Measurements from ENCODE around the gene CCZ1. TPM values are rescaled to one million over a fixed set of nuclear protein-coding genes. Genes with fewer than 3 reads are reported as not detected.
"Not testable (repeated sequence)": the region's sequence is repeated elsewhere in the genome, so short reads cannot be mapped to it uniquely, and the experiment has no call there.

CCZ1 gene
- total RNA-seq, 1 experiment from 2014 or later, result 135 TPM

DNA sequence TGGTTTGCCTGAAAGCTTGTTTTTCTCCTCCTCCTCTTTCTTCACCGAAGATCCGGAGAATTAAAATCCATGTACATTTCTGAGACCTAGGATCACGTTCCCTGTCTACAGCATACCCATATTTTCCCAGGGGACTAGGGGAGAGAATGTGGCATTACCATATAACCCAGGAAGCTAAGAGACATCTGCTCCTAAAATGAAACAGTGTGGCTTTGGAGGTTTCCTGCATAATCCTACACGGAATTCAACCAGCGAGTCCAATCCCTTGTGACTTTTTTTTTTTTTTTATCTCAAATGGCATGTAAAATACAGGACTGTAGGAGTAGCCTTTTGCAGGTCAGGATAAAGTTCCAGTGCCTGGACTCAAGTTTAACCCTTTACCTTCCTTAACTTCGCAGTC is 10.3 kb downstream of the CCZ1 start:
- H3K36me3 ChIP-seq (ENCODE audit: insufficient read depth, low read length, poor library complexity, severe bottlenecking); H3K27ac ChIP-seq (ENCODE audit: low read depth, low read length, poor library complexity, severe bottlenecking); POLR2A ChIA-PET (ENCODE audit: low non-redundant PET); CTCF ChIA-PET; H3K4me3 ChIP-seq (ENCODE audit: low read depth, low read length, poor library complexity, severe bottlenecking); H3K27me3 ChIP-seq (replicated peaks; ENCODE audit: insufficient read depth, low read depth, low read length, poor library complexity); BruUV-seq (replicated peaks); H3K9me3 ChIP-seq (ENCODE audit: low read depth, low read length, poor library complexity, severe bottlenecking); DNase-seq (ENCODE audit: low spot score); H3K4me1 ChIP-seq (ENCODE audit: insufficient read depth, low read length, poor library complexity, severe bottlenecking); intact Hi-C loops (cut with micrococcal nuclease; ENCODE audit: unreplicated experiment): not testable (repeated sequence)

DNA sequence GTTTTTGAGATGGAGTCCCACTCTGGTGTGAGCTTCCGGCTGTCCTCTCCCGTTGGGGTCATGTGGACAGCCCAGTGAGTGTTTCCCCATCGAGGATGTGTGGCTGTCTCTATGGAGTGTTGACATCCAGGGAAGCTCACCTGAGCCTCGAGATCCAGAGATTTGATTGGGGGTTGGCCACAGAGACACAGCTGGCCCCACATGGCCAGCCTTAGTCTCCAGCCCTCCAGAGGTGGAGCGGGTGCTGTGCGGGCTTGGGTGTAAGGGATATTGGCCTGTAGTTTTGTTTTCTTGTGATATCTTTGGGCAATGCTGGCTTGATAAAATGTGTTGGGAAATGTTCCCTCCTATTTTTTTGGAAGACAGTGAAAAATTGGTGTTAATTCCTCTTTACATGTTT is 18.0 kb downstream of the CCZ1 start:
- H3K27ac ChIP-seq (ENCODE audit: low read depth, low read length, poor library complexity, severe bottlenecking); H3K27me3 ChIP-seq (replicated peaks; ENCODE audit: insufficient read depth, low read depth, low read length, poor library complexity); BruUV-seq (replicated peaks); intact Hi-C loops (cut with micrococcal nuclease; ENCODE audit: unreplicated experiment); H3K4me3 ChIP-seq (ENCODE audit: low read depth, low read length, poor library complexity, severe bottlenecking); H3K36me3 ChIP-seq (ENCODE audit: insufficient read depth, low read length, poor library complexity, severe bottlenecking); POLR2A ChIA-PET (ENCODE audit: low non-redundant PET); CTCF ChIA-PET; DNase-seq (ENCODE audit: low spot score); H3K9me3 ChIP-seq (ENCODE audit: low read depth, low read length, poor library complexity, severe bottlenecking); H3K4me1 ChIP-seq (ENCODE audit: insufficient read depth, low read length, poor library complexity, severe bottlenecking): not testable (repeated sequence)

DNA sequence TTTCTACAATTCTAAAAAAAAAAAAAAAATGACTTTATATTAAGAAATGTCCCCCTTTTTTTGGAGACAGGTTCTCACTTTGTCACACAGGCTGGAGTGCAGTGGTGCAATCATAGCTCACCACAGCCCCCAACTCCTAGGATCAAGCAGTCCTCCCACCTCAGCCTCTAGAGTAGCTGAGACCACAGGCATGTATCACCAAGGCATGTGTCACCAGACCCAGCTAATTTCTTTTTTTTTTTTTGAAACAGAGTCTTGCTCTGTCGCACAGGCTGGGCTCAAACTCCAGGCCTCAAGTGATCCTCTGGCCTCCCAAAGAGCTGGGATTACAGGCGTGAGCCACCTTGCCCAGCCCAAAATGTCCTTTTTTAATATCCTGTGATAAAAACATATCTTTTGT is 25.6 kb downstream of the CCZ1 start:
- BruUV-seq (replicated peaks), result not testable (repeated sequence)

DNA sequence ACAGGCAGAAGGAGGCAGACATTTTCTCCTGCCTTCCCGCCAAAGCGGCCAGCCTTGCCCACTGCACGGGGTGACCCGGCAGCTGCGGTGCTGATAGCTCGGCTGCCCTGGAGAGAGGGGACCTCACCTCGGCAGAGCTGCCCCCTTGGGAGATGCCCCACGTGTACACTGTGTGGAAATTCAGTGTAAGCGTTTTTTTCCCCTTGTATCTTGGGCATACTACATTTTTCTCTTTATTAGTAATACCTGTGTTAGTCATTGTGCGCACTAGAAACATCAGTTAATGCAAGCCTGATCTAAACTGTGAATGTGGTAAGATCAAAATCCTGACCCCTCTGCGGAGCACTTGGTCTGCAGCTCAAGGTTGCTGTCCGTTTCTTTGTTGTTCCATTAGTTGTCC is 26.1 kb downstream of the CCZ1 start:
- H3K4me3 ChIP-seq (ENCODE audit: low read depth, low read length, poor library complexity, severe bottlenecking); BruUV-seq (replicated peaks); DNase-seq (ENCODE audit: low spot score); H3K27me3 ChIP-seq (replicated peaks; ENCODE audit: insufficient read depth, low read depth, low read length, poor library complexity); POLR2A ChIA-PET (ENCODE audit: low non-redundant PET); H3K4me1 ChIP-seq (ENCODE audit: insufficient read depth, low read length, poor library complexity, severe bottlenecking); H3K27ac ChIP-seq (ENCODE audit: low read depth, low read length, poor library complexity, severe bottlenecking); H3K9me3 ChIP-seq (ENCODE audit: low read depth, low read length, poor library complexity, severe bottlenecking); intact Hi-C loops (cut with micrococcal nuclease; ENCODE audit: unreplicated experiment); H3K36me3 ChIP-seq (ENCODE audit: insufficient read depth, low read length, poor library complexity, severe bottlenecking); CTCF ChIA-PET: not testable (repeated sequence)

More for the DNA sequence above, 25.6 kb downstream of the CCZ1 start:
- CTCF ChIA-PET; H3K9me3 ChIP-seq (ENCODE audit: low read depth, low read length, poor library complexity, severe bottlenecking); H3K4me3 ChIP-seq (ENCODE audit: low read depth, low read length, poor library complexity, severe bottlenecking); DNase-seq (ENCODE audit: low spot score); POLR2A ChIA-PET (ENCODE audit: low non-redundant PET); H3K36me3 ChIP-seq (ENCODE audit: insufficient read depth, low read length, poor library complexity, severe bottlenecking); H3K27me3 ChIP-seq (replicated peaks; ENCODE audit: insufficient read depth, low read depth, low read length, poor library complexity); intact Hi-C loops (cut with micrococcal nuclease; ENCODE audit: unreplicated experiment); H3K27ac ChIP-seq (ENCODE audit: low read depth, low read length, poor library complexity, severe bottlenecking); H3K4me1 ChIP-seq (ENCODE audit: insufficient read depth, low read length, poor library complexity, severe bottlenecking): not testable (repeated sequence)

DNA sequence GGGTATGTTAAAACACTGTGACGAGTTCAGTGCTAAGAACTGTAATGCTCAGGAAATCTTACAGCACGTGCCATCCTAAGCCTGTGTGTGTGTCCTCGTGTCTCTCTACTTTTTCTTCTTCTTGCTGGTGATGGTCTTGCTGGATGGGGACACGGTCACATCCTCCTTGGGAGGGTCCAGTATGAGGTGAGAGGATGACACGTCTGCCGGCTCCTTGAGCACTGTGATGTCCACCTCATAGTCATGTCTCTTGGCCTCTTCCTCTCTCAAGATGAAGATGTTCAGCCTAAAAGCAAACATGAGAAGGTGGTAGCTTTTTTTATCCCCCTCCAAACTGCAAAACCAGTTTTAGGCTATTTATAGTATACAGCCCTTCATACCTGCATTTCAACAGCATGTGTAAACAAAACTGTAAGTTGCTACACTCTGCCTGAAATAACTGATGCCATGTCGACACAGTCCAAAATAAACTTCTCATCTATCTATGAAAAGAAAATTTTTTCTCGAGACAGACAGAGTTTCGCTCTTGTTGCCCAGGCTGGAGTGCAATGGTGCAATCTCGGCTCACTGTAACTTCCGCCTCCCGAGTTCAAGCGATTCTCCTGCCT is 27.8 kb downstream of the CCZ1 start:
- CTCF ChIA-PET; H3K27ac ChIP-seq (ENCODE audit: low read depth, low read length, poor library complexity, severe bottlenecking); H3K36me3 ChIP-seq (ENCODE audit: insufficient read depth, low read length, poor library complexity, severe bottlenecking); intact Hi-C loops (cut with micrococcal nuclease; ENCODE audit: unreplicated experiment); POLR2A ChIA-PET (ENCODE audit: low non-redundant PET); BruUV-seq (replicated peaks); H3K27me3 ChIP-seq (replicated peaks; ENCODE audit: insufficient read depth, low read depth, low read length, poor library complexity); H3K4me1 ChIP-seq (ENCODE audit: insufficient read depth, low read length, poor library complexity, severe bottlenecking); H3K4me3 ChIP-seq (ENCODE audit: low read depth, low read length, poor library complexity, severe bottlenecking); H3K9me3 ChIP-seq (ENCODE audit: low read depth, low read length, poor library complexity, severe bottlenecking); DNase-seq (ENCODE audit: low spot score): not testable (repeated sequence)

DNA sequence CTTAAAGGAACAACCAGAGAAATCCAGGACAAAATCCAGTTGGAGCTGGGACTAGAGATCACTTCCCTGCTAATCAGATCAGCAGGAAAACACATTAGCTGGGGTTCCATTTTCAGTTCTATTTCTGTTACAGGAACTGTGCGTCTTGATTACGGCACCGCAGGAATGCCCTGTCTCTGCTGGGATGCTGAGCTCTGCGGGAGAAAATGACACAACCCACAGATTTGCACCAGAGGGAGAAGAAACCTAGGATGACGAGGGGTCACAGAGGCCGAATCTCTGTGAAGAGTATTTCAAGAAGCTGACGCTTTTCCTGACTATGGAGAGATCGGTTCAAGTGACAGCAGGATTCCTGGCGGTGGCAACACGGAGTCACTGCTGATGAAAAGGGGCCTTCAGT is 31.8 kb downstream of the CCZ1 start:
- H3K9me3 ChIP-seq (ENCODE audit: low read depth, low read length, poor library complexity, severe bottlenecking); BruUV-seq (replicated peaks); H3K4me3 ChIP-seq (ENCODE audit: low read depth, low read length, poor library complexity, severe bottlenecking); H3K27ac ChIP-seq (ENCODE audit: low read depth, low read length, poor library complexity, severe bottlenecking); intact Hi-C loops (cut with micrococcal nuclease; ENCODE audit: unreplicated experiment); H3K4me1 ChIP-seq (ENCODE audit: insufficient read depth, low read length, poor library complexity, severe bottlenecking); DNase-seq (ENCODE audit: low spot score); CTCF ChIA-PET; H3K27me3 ChIP-seq (replicated peaks; ENCODE audit: insufficient read depth, low read depth, low read length, poor library complexity); POLR2A ChIA-PET (ENCODE audit: low non-redundant PET); H3K36me3 ChIP-seq (ENCODE audit: insufficient read depth, low read length, poor library complexity, severe bottlenecking): not testable (repeated sequence)

DNA sequence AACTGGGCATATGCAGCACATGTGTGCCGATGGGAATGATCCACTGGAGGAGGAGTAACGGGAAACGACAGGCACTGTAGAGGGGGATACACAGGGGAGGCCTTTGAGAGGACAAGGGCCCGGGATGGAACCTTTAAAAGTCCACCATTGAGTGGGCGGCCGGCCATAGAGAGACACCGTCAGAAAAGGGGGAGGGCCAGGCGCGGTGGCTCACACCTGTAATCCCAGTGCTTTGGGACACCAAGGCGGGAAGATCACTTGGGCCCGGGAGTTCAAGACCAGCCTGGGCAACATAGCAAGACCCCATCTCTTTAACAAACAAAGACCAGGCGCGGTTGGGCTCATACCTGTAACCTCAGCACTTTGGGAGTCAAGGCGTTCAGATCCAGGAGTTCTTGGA is 32.7 kb downstream of the CCZ1 start:
- H3K27me3 ChIP-seq (replicated peaks; ENCODE audit: insufficient read depth, low read depth, low read length, poor library complexity); BruUV-seq (replicated peaks); POLR2A ChIA-PET (ENCODE audit: low non-redundant PET); CTCF ChIA-PET; DNase-seq (ENCODE audit: low spot score); H3K4me1 ChIP-seq (ENCODE audit: insufficient read depth, low read length, poor library complexity, severe bottlenecking); intact Hi-C loops (cut with micrococcal nuclease; ENCODE audit: unreplicated experiment); H3K27ac ChIP-seq (ENCODE audit: low read depth, low read length, poor library complexity, severe bottlenecking); H3K9me3 ChIP-seq (ENCODE audit: low read depth, low read length, poor library complexity, severe bottlenecking); H3K4me3 ChIP-seq (ENCODE audit: low read depth, low read length, poor library complexity, severe bottlenecking); H3K36me3 ChIP-seq (ENCODE audit: insufficient read depth, low read length, poor library complexity, severe bottlenecking): not testable (repeated sequence)

DNA sequence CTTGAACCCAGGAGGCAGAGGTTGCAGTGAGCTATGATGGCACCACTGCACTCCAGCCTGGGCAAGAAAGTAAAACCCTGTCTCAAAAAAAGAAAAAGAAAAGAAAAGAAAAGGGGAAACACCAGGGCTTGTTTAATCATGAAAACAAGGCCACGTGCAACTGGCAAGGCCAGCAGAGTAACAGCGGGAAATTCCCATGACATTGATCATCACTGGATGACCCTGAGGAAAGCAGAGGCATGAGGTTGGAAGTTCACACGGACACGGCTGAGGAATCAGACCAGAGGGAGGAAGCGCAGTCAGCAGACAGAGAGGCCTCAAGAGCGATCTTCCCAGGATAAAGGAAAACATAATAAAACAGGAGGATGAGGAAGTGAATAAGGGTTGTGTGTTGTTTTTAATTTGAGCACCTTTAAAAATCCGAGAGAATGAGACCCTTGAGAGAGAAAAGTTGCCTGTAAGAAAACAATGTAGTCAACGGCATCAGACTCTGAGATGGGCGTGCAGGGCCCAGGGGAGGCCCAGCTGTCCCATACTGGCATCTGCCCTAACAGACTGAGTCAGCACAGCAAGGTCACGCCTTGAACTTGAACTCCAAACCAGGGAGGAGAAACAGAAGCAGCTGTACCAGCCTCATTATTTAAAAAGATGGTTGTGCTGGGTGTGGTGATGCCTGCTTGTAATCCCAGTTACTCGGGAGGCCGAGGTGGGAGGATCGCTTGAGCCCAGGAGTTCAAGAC is 33.5 kb downstream of the CCZ1 start:
- intact Hi-C loops (cut with micrococcal nuclease; ENCODE audit: unreplicated experiment), result not testable (repeated sequence)

More for the DNA sequence above, 33.5 kb downstream of the CCZ1 start:
- DNase-seq (ENCODE audit: low spot score); H3K4me3 ChIP-seq (ENCODE audit: low read depth, low read length, poor library complexity, severe bottlenecking); H3K36me3 ChIP-seq (ENCODE audit: insufficient read depth, low read length, poor library complexity, severe bottlenecking); H3K27me3 ChIP-seq (replicated peaks; ENCODE audit: insufficient read depth, low read depth, low read length, poor library complexity); H3K9me3 ChIP-seq (ENCODE audit: low read depth, low read length, poor library complexity, severe bottlenecking); CTCF ChIA-PET; H3K27ac ChIP-seq (ENCODE audit: low read depth, low read length, poor library complexity, severe bottlenecking); BruUV-seq (replicated peaks); H3K4me1 ChIP-seq (ENCODE audit: insufficient read depth, low read length, poor library complexity, severe bottlenecking); POLR2A ChIA-PET (ENCODE audit: low non-redundant PET): not testable (repeated sequence)
